ENCODE results near the gene METAP2.
"Not testable (repeated sequence)": the region's sequence is repeated elsewhere in the genome, so short reads cannot be mapped to it uniquely, and the experiment has no call there.

- not testable (repeated sequence) for TF ChIP-seq EZH2 (IDR thresholded peaks at IDR 0.05; ENCODE audit: borderline replicate concordance, low read depth, low read length, severe bottlenecking); POLR2A (IDR thresholded peaks at IDR 0.05; ENCODE audit: low read depth, low read length); CTCF (IDR thresholded peaks at IDR 0.05; ENCODE audit: extremely low read depth in 1 of 2, insufficient read depth in 1 of 2, low read depth in 1 of 2, low read length in 2 of 2); POLR2AphosphoS5 (IDR thresholded peaks at IDR 0.05; ENCODE audit: insufficient read depth, low read depth, low read length); MYC (IDR thresholded peaks at IDR 0.05; ENCODE audit: low read depth, low read length); JUN (IDR thresholded peaks at IDR 0.05; ENCODE audit: borderline replicate concordance, insufficient read depth, insufficient read length, low read depth); MAX (IDR thresholded peaks at IDR 0.05; ENCODE audit: insufficient read depth, insufficient read length)
These were observed 8.6 kb downstream of the METAP2 start for GRCh38 chr12:95482564-95482963.

Data from endothelial cell of umbilical vein (primary cell).